ENCODE measurements around the gene KRTAP10-6.

DNA sequence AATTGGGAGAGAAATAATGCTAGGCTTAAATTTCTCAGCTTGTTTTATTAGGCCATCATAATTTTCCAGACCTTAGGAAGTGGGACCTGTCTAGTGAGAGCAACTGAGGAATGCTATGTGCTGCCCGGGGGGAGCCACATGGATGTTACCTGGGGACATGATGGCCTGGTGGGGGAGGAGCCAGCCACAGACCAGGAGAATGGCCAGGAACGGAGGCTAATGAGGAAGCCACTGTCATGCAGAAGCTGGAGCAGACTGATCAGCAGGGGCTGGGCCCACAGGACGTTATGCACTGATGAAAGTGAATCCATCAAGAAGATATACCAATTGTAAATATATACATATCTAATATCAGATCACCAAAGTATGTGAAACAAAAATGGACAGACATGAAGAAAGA lies 47.7 kb downstream of the KRTAP10-6 start:
- no peak for TF ChIP-seq EZH2 (IDR thresholded peaks at IDR 0.05; ENCODE audit: borderline replicate concordance, insufficient read depth, low read depth, low read length, poor library complexity, severe bottlenecking)
- TF ChIP-seq, protein P1, sequence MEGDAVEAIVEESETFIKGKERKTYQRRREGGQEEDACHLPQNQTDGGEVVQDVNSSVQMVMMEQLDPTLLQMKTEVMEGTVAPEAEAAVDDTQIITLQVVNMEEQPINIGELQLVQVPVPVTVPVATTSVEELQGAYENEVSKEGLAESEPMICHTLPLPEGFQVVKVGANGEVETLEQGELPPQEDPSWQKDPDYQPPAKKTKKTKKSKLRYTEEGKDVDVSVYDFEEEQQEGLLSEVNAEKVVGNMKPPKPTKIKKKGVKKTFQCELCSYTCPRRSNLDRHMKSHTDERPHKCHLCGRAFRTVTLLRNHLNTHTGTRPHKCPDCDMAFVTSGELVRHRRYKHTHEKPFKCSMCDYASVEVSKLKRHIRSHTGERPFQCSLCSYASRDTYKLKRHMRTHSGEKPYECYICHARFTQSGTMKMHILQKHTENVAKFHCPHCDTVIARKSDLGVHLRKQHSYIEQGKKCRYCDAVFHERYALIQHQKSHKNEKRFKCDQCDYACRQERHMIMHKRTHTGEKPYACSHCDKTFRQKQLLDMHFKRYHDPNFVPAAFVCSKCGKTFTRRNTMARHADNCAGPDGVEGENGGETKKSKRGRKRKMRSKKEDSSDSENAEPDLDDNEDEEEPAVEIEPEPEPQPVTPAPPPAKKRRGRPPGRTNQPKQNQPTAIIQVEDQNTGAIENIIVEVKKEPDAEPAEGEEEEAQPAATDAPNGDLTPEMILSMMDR (IDR thresholded peaks at IDR 0.05) = no peak

All from B cell (primary cell).